GM12878 (cell line): ENCODE data around the gene UXT. TPM values are rescaled to one million over a fixed set of nuclear protein-coding genes. Genes with fewer than 3 reads are reported as not detected.

ENCODE experiments used
- ATF7 ChIP-seq: fragments of 450-650 bp; IDR thresholded peaks from 2 replicates; pipeline ENCODE4 v1.6.1; 2016; ENCODE audit warnings: low read depth, mild to moderate bottlenecking
- CREB1 ChIP-seq: IDR thresholded peaks from 2 replicates; pipeline ENCODE4 v1.6.1; 2012; ENCODE audit warnings: low read depth, mild to moderate bottlenecking, inconsistent platforms
- DPF2 ChIP-seq: fragments of 450-650 bp; IDR thresholded peaks from 2 replicates; pipeline ENCODE4 v1.6.1; 2017; ENCODE audit warnings: mild to moderate bottlenecking
- ELK1 ChIP-seq: IDR thresholded peaks from 2 replicates; pipeline ENCODE4 v1.6.1; 2012; ENCODE audit warnings: low read depth, low read length, improper control_type of control experiment
- ESRRA ChIP-seq: IDR thresholded peaks from 2 replicates; pipeline ENCODE4 v1.6.1; 2012; ENCODE audit warnings: mild to moderate bottlenecking, low read length, improper control_type of control experiment
- ETV6 ChIP-seq, 2 experiments: fragments of 450-650 bp in 1 of 2; IDR thresholded peaks in 1 of 2; conservative IDR thresholded peaks in 1 of 2; 2 replicates each; pipeline ENCODE4 v1.6.1; 2014; ENCODE audit warnings: antibody characterized with exemption in 1 of 2, borderline replicate concordance in 1 of 2, low read depth in 1 of 2, mild to moderate bottlenecking in 1 of 2, moderate library complexity in 1 of 2
- FOXM1 ChIP-seq: IDR thresholded peaks from 2 replicates; pipeline ENCODE4 v1.6.1; 2012; ENCODE audit warnings: low read depth, mild to moderate bottlenecking, inconsistent platforms, low read length, moderate library complexity
- GATAD2B ChIP-seq: fragments of 450-650 bp; conservative IDR thresholded peaks from 2 replicates; pipeline ENCODE4 v1.6.1; 2017; ENCODE audit warnings: low read depth, mild to moderate bottlenecking, moderate library complexity
- IRF3 ChIP-seq: fragments of 450-650 bp; IDR thresholded peaks from 2 replicates; pipeline ENCODE4 v1.6.1; 2014; ENCODE audit warnings: mild to moderate bottlenecking
- NR2C1 ChIP-seq: fragments of 450-650 bp; IDR thresholded peaks from 2 replicates; pipeline ENCODE4 v1.6.1; 2017; ENCODE audit warnings: antibody characterized with exemption, mild to moderate bottlenecking, moderate library complexity
- PBX3 ChIP-seq: IDR thresholded peaks from 2 replicates; pipeline ENCODE4 v1.6.1; 2011; ENCODE audit warnings: mild to moderate bottlenecking, low read depth, low read length, moderate library complexity; ENCODE audit not compliant: insufficient replicate concordance
- RAD21 ChIP-seq: IDR thresholded peaks from 2 replicates; pipeline ENCODE4 v1.6.1; 2011; ENCODE audit warnings: mild to moderate bottlenecking, low read depth, low read length, moderate library complexity; ENCODE audit not compliant: insufficient read depth
- RAD51 ChIP-seq: fragments of 450-650 bp; IDR thresholded peaks from 2 replicates; pipeline ENCODE4 v1.6.1; 2016; ENCODE audit warnings: moderate library complexity, mild to moderate bottlenecking, inconsistent platforms
- REST ChIP-seq: IDR thresholded peaks from 2 replicates; pipeline ENCODE4 v1.6.1; 2012; ENCODE audit warnings: mild to moderate bottlenecking, low read depth, low read length
- SIN3A ChIP-seq: IDR thresholded peaks from 2 replicates; pipeline ENCODE4 v1.6.1; 2012; ENCODE audit warnings: low read depth, low read length, improper control_type of control experiment
- SP1 ChIP-seq: IDR thresholded peaks from one replicate; pipeline ENCODE4 v1.6.1; 2011; ENCODE audit warnings: low read depth, low read length
- TCF3 ChIP-seq: IDR thresholded peaks from 2 replicates; pipeline ENCODE4 v1.6.1; 2012; ENCODE audit warnings: low read depth, mild to moderate bottlenecking, low read length, borderline replicate concordance; ENCODE audit not compliant: insufficient read depth
- USF2 ChIP-seq: IDR thresholded peaks from 2 replicates; pipeline ENCODE4 v1.6.1; 2011; ENCODE audit warnings: low read depth, low read length, improper control_type of control experiment, borderline replicate concordance
- polyA plus RNA-seq, 11 experiments: library from polyadenylated mRNA; depleted of rRNA in 4 of 11; unstranded in 6 of 11; stranded (reverse) in 5 of 11; fragments of >200 nt; fragmentation: Nextera tagmentation in 4 of 11; fragmentation: Illumina TruSeq in 1 of 11; extraction: Ambion mirVana in 4 of 11; extraction: Trizol in 1 of 11; gene quantifications; 1 replicate in 1 of 11; 2 replicates in 10 of 11; pipeline versions ENCODE4 v1.2.1 to v1.2.3, GENCODE V29; 2011 to 2016; ENCODE audit warnings: inconsistent platforms in 2 of 11, missing spikeins in 2 of 11, low read depth in 1 of 11
- total RNA-seq, 4 experiments: library from RNA; depleted of rRNA in 3 of 4; stranded (reverse); fragments of >200 nt in 3 of 4; fragmentation: Illumina TruSeq in 1 of 4; extraction: Trizol in 1 of 4; gene quantifications; 2 replicates each; pipeline versions ENCODE4 v1.2.1 to v1.2.3, GENCODE V29; 2013 to 2021

Gene UXT
- total and polyA plus RNA-seq, 10 of the 15 experiments (the other 5 are each of a cell fraction or from before 2014, with no cell fraction given): 105 to 245 (median 206) TPM

GRCh38 chrX:47650164-47651042 lies 8.6 kb downstream of the UXT start, which contains the start of gene ELK1 (continued):
- 0 out of 2 replicates have a peak, but pooled peaks have one; percentile 52 for TF ChIP-seq IRF3
- no peak for TF ChIP-seq SIN3A
- 0 out of 2 replicates have a peak, but pooled peaks have one; percentile 30 for TF ChIP-seq ATF7
- no peak for TF ChIP-seq REST
- peak; percentile 31; the same call in 1 of the 2 replicates for TF ChIP-seq NR2C1
- TF ChIP-seq GATAD2B: peak; percentile 41; the same call in 1 of the 2 replicates
- peak; percentile 72 for TF ChIP-seq PBX3
- TF ChIP-seq ELK1: peak; percentile 36; the same call in 1 of the 2 replicates
- peak; percentile 50 for TF ChIP-seq USF2
- TF ChIP-seq ETV6 (conservative IDR thresholded peaks at IDR 0.05 in 1 of 2, IDR thresholded peaks at IDR 0.05 in 1 of 2; ENCODE audit: borderline replicate concordance in 1 of 2, low read depth in 1 of 2): no peak
- TF ChIP-seq DPF2: 0 out of 2 replicates have a peak, but pooled peaks have one; percentile 48
- peak; percentile 66 for TF ChIP-seq CREB1
- peak; percentile 77 for TF ChIP-seq SP1
- TF ChIP-seq RAD21: no peak
- TF ChIP-seq ESRRA: no peak
- no peak for TF ChIP-seq FOXM1
- peak; percentile 73 for TF ChIP-seq RAD51
- no peak for TF ChIP-seq TCF3
